ENCODE data around the gene SEMA5A. TPM values are rescaled to one million over a fixed set of nuclear protein-coding genes. Genes with fewer than 3 reads are reported as not detected.

Gene SEMA5A
- total RNA-seq, 1 donor from 2014 or later: 9.3 TPM

GRCh38 chr5:9557696-9558095, 11.8 kb upstream of the SEMA5A start:
- TF ChIP-seq POLR2A (IDR thresholded peaks at IDR 0.05) (no peak), POLR2AphosphoS5 (IDR thresholded peaks at IDR 0.05; ENCODE audit: insufficient read depth in 1 of 2, low read depth in 1 of 2) (no peak), CTCF (IDR thresholded peaks at IDR 0.05) (no peak)
- DNase-seq (ENCODE audit: extremely low spot score in 2 of 2): no peak
- Histone ChIP-seq H3K4me3 (no peak overlapping the region), H3K27ac (no peak overlapping the region), H3K36me3 (no peaks in the 10 kb centered on the region), H3K9me3 (no peaks in the 10 kb centered on the region), H3K4me1 (no peaks in the 10 kb centered on the region), H3K27me3 (no peaks in the 10 kb centered on the region)
- intact Hi-C loops (cut with DNase I): no loop called here

- intact Hi-C loops (cut with DNase I): no loop called here
- no peak for DNase-seq (ENCODE audit: extremely low spot score in 2 of 2)
- Histone ChIP-seq H3K27ac (no peak overlapping the region), H3K36me3 (no peaks in the 10 kb centered on the region), H3K4me1 (no peaks in the 10 kb centered on the region), H3K9me3 (no peaks in the 10 kb centered on the region), H3K4me3 (no peak overlapping the region), H3K27me3 (no peaks in the 10 kb centered on the region)
- TF ChIP-seq CTCF (IDR thresholded peaks at IDR 0.05) (no peak), POLR2AphosphoS5 (IDR thresholded peaks at IDR 0.05; ENCODE audit: insufficient read depth in 1 of 2, low read depth in 1 of 2) (no peak), POLR2A (IDR thresholded peaks at IDR 0.05) (no peak)
These were observed 10.1 kb upstream of the SEMA5A start for GRCh38 chr5:9555961-9556360.

- H3K27ac ChIP-seq: no peak overlapping the region
- intact Hi-C loops (cut with DNase I): no loop called here
- no peak for DNase-seq (ENCODE audit: extremely low spot score in 2 of 2)
These were observed 8.2 kb upstream of the SEMA5A start for GRCh38 chr5:9554122-9554521.

GRCh38 chr5:9553561-9553960, 7.7 kb upstream of the SEMA5A start:
- H3K9me3 ChIP-seq: no peaks in the 10 kb centered on the region
- peaks cover 0 to 7% of the 10 kb centered on the region in 2 donors for H3K36me3 ChIP-seq
- H3K4me3 ChIP-seq: no peak overlapping the region
- DNase-seq (ENCODE audit: extremely low spot score in 2 of 2): no peak
- intact Hi-C loops (cut with DNase I): no loop called here
- no peak overlapping the region for H3K27ac ChIP-seq
- H3K27me3 ChIP-seq: no peaks in the 10 kb centered on the region
- TF ChIP-seq POLR2A (IDR thresholded peaks at IDR 0.05) (no peak), POLR2AphosphoS5 (IDR thresholded peaks at IDR 0.05; ENCODE audit: insufficient read depth in 1 of 2, low read depth in 1 of 2) (no peak), CTCF (IDR thresholded peaks at IDR 0.05) (no peak)
- no peaks in the 10 kb centered on the region for H3K4me1 ChIP-seq

More at GRCh38 chr5:9554122-9554521, 8.2 kb upstream of the SEMA5A start:
- Histone ChIP-seq H3K4me3 (no peak overlapping the region), H3K27me3 (no peaks in the 10 kb centered on the region), H3K36me3 (peaks cover 0 to 7% of the 10 kb centered on the region in 2 donors), H3K4me1 (no peaks in the 10 kb centered on the region), H3K9me3 (no peaks in the 10 kb centered on the region)
- TF ChIP-seq POLR2AphosphoS5 (IDR thresholded peaks at IDR 0.05; ENCODE audit: insufficient read depth in 1 of 2, low read depth in 1 of 2) (no peak), POLR2A (IDR thresholded peaks at IDR 0.05) (no peak), CTCF (IDR thresholded peaks at IDR 0.05) (no peak)

- Histone ChIP-seq H3K4me1 (peaks cover 10% of the 10 kb centered on the region), H3K9me3 (no peaks in the 10 kb centered on the region)
- TF ChIP-seq POLR2A (IDR thresholded peaks at IDR 0.05): no peak
- no peak for TF ChIP-seq CTCF (IDR thresholded peaks at IDR 0.05)
- TF ChIP-seq POLR2AphosphoS5 (IDR thresholded peaks at IDR 0.05; ENCODE audit: insufficient read depth in 1 of 2, low read depth in 1 of 2): no peak
These were observed 6.0 kb upstream of the SEMA5A start for GRCh38 chr5:9551567-9552537.

More at GRCh38 chr5:9551567-9552537, 6.0 kb upstream of the SEMA5A start:
- Histone ChIP-seq H3K36me3 (peaks cover 0 to 7% of the 10 kb centered on the region in 2 donors), H3K4me3 (no peak overlapping the region), H3K27ac (no peak overlapping the region), H3K27me3 (no peaks in the 10 kb centered on the region)
- intact Hi-C loops (cut with DNase I): no loop called here
- DNase-seq (ENCODE audit: extremely low spot score in 2 of 2): no peak
